Stomach (tissue), 4 donors: Measurements from ENCODE around the gene TMEM271.

Experiments used
- EP300 ChIP-seq: sonication (generic); formaldehyde crosslinking; IDR thresholded peaks from one replicate; pipeline ENCODE4 v1.6.1; 2017; ENCODE audit warnings: antibody characterized with exemption
- TF ChIP-seq, protein P1 (sequence below), 7 experiments: fragments of 450-650 bp in 4 of 7; fragments of 200-600 bp in 3 of 7; sonication (generic) in 3 of 7; IDR thresholded peaks; one replicate each; pipeline ENCODE4 v1.5.1; 2016 to 2019; ENCODE audit warnings: antibody characterized with exemption in 7 of 7, control low read depth in 2 of 7, mild to moderate bottlenecking in 1 of 7

GRCh38 chr4:535181-535923 lies 40.7 kb downstream of the TMEM271 start:
- no peak for TF ChIP-seq EP300
- TF ChIP-seq, protein P1, sequence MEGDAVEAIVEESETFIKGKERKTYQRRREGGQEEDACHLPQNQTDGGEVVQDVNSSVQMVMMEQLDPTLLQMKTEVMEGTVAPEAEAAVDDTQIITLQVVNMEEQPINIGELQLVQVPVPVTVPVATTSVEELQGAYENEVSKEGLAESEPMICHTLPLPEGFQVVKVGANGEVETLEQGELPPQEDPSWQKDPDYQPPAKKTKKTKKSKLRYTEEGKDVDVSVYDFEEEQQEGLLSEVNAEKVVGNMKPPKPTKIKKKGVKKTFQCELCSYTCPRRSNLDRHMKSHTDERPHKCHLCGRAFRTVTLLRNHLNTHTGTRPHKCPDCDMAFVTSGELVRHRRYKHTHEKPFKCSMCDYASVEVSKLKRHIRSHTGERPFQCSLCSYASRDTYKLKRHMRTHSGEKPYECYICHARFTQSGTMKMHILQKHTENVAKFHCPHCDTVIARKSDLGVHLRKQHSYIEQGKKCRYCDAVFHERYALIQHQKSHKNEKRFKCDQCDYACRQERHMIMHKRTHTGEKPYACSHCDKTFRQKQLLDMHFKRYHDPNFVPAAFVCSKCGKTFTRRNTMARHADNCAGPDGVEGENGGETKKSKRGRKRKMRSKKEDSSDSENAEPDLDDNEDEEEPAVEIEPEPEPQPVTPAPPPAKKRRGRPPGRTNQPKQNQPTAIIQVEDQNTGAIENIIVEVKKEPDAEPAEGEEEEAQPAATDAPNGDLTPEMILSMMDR (IDR thresholded peaks at IDR 0.05) = no peak
